ENCODE data around the gene CRIP2.
A peak's percentile ranks its signal among the peaks of the same experiment; 100 is the strongest.

The CRIP2 gene

DNA sequence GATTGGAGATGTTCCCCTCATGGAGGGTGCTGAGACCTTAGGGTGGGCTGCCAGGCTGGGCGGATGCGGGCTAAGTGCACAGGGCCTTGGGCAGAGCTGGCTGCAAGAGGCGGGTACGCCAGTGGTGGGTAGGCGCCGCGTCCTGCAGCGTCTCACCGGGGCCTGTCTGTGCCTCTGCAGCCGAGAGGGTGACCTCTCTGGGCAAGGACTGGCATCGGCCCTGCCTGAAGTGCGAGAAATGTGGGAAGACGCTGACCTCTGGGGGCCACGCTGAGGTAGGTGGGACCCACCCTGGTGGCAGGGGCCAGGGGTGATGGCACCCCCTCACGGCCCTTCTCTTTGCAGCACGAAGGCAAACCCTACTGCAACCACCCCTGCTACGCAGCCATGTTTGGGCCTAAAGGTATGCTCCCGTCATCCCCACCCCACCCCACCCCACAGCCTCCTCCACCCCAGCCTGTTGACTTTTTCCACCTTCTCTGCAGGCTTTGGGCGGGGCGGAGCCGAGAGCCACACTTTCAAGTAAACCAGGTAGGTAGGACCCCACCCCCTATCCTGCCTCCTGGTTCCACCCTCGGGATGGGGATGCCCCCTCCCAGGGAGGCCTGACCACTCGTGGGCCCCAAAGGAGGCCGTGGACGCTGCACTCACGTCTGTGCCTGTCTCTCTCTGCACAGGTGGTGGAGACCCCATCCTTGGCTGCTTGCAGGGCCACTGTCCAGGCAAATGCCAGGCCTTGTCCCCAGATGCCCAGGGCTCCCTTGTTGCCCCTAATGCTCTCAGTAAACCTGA lies 13.6 kb downstream of the CRIP2 start:
- DNase-seq (ENCODE audit: low read depth) = no peak

DNA sequence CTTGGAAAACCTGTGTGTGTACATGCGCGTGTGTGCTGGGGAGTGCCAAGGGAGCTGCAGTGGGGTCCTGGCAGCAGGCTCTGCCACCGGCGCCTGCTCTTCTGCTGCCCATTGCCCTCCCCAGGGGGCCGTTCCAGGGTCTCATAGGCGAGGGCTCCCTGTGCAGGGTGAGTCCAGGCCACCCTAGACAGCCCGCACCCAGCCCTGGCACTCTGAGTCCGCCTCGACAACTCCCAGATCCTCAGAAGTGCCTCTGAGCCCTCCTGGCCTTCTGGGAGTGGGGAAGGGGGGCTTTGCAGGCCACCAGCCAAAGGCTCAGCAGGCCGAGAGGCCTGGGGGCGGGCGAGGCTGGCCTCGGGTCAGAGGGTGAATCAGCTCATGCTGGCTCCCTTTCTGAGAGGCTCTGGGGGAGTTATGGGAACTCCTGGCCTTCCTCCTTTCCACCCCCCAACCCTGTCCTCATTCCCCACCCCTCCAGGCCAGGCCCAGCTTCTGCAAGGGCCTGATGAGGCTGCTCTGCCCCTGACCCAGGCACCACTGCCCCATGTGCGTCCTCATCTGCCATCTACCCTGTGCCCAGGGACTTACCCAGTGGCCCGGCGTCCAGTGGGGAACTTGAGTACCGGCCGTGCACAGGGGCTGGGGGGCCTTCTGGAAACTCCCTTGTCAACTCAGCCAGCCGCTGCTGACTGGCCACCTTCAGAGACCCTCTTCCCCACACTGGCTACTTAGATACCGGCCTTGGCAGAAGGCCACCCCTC lies 14.3 kb downstream of the CRIP2 start:
- no peak for DNase-seq (ENCODE audit: low read depth)

DNA sequence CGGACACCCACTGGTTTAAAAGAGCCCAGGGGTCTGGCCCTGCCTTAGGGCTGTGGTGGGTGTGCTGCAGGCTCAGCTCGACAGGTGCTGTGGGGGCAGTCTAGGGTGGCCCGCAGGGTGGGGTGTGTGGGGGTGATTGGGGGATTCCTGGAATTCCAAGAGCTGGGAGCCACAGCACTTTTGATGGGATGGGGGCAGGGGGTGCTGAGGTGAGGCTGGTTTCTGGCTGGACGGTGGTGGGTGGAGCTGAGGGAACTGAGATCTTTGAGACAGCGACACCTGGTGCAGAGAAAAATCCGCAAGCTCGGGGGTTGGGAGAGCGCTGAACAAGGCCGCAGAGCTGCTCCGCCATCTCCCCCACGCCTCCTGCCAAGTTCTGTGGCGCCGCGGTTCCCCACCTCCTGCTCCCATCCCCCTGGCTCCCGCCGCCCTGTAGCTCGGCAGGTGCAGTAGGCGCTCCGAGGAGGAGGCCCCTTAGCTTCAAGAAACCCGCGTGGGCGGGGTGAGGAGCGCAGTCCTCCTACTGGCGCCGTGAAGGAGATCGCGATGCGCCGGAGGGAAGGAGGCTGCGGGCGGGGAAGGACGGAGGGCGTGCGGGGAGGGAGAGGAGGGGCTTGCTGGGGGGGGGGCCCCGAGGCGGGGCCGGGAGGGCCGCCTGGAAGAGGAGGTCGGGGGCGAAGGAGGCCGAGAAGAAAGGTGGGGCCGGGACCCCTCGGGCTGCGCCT lies 15.1 kb downstream of the CRIP2 start:
- peak; percentile 74 for DNase-seq (ENCODE audit: low read depth)

DNA sequence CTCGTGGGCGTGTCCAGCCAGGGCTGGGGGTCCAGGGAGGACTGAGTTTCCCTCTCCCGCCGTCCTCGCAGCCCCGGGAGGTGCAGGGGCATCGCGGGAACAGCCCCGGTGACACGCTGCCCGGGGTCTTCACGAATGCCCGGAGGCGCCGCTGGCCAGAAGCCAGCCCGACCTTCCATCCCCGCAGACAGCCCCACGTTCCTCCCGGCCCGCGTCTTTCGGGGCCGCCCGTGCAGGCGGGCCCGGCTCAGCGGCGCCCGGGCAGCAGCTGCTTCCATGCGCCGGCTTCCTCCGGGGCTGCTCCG lies 15.6 kb downstream of the CRIP2 start:
- DNase-seq (ENCODE audit: low read depth) = no peak

DNA sequence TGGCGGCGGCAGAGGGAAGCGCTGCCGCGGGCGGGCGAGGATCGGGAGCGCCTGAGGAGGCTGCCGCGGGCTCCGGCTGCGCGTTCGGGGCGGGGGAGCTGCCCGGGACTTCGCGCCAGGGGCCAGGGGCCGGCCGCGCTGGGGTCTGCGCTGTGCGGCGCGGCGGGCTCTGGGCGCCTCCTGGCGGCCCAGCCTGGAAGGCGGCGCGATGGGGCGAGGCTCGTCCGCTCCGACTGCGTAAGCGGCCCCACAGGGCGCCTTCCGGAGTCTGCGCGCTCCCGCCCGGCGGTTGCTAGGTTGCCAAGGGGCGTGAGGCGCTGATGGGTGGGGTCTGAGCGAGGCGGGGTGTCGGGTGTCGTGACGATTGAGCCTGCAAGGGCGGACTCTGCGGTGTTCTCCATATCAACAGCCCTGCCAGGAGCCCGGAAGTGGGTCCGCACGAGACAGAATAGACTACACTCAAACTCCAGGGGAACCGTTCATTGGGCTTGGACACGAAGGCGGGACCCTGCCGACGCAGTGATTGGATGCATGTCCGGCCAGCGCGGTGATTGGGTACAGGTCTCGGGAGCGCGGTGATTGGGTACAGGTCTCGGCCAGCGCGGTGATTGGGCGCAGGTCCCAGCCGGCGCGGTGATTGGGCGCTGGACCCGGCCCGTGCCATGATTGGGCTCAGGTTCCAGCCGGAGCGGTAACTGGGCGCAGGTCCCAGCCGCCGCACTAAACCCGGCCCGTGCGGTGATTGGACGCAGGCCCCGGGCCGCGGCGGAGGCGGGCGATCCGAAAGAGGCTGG lies 16.1 kb downstream of the CRIP2 start, which contains the start of gene TEDC1:
Gene TEDC1, plus strand, starts transcription at position 675 of the 794 bp plus-strand sequence. CDS start 130 bp downstream, outside the sequence.
- peak; percentile 98 for DNase-seq (ENCODE audit: low read depth)

DNA sequence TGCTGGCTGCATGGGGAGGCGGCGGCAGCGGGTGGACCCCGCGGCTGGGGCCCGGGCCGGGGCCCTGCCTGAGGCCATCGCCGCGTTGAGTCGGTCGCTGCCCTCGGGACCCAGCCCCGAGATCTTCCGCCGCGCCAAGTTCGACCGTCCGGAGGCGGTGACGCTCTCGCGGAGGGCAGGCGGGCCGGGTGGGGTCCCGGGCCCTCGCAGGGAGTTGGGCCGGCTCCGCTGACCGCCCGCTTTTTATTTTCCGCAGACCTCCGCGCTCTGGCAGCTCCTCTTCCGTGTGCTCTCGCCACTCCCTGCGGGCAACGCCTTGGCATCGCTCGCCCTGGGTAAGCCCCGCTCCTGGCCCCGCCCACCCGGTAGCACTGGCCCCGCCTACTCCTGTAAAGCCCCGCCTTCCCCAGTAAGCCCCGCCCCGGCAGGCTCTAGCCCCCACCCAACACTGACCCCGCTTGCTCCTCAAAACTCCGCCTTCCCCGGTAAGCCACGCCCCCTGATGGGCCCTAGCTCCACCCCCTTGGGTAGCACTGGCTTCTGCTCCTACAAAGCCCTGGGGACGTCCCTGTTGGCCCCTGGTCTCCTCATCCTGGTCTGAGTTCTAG lies 16.8 kb downstream of the CRIP2 start:
- DNase-seq (ENCODE audit: low read depth) = peak; percentile 73

DNA sequence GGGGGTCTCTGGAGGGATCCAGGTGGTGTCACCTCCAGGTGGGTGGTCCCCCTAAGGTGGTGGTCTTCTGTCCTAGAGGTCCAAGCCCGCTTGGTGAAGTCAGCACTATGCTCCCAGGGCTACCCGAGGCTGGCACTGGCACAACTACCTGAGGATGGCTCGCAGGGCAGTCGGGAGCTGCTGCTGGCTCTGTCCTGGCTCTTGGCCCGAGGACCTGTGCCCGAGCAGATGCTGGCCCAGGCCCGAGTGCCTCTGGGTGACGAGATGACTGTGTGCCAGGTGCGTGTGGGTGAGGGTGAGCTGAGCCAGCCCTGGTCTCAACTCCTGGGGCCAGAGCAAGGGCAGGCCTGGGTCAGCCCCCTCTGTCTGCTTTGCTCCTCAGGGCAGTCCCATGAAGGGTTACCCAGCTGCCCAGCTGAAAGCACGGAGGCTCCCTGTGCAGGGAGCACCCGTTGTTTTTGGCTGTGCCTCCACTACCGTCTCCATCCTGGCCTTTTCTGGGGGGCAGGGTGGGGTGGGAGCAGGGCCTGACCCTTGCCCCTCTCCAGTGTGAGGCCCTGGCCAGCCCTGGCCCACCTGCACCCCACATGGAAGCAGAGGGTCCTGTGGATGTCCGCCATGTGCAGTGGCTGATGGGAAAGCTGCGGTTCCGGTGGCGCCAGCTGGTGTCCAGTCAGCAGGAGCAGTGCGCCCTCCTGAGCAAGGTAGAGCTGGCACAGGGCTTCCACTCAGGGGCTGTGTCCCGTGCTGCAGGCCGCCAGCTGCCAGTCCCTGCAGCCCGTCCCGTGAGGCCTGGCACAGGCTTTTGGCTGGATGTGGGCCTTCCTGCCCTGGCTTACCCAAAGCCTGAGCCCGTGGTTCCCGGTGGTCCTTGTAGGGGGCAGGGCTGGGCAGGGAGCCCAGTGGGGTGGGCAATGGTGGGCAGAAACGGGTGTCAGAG lies 17.7 kb downstream of the CRIP2 start:
- DNase-seq (ENCODE audit: low read depth) = no peak

DNA sequence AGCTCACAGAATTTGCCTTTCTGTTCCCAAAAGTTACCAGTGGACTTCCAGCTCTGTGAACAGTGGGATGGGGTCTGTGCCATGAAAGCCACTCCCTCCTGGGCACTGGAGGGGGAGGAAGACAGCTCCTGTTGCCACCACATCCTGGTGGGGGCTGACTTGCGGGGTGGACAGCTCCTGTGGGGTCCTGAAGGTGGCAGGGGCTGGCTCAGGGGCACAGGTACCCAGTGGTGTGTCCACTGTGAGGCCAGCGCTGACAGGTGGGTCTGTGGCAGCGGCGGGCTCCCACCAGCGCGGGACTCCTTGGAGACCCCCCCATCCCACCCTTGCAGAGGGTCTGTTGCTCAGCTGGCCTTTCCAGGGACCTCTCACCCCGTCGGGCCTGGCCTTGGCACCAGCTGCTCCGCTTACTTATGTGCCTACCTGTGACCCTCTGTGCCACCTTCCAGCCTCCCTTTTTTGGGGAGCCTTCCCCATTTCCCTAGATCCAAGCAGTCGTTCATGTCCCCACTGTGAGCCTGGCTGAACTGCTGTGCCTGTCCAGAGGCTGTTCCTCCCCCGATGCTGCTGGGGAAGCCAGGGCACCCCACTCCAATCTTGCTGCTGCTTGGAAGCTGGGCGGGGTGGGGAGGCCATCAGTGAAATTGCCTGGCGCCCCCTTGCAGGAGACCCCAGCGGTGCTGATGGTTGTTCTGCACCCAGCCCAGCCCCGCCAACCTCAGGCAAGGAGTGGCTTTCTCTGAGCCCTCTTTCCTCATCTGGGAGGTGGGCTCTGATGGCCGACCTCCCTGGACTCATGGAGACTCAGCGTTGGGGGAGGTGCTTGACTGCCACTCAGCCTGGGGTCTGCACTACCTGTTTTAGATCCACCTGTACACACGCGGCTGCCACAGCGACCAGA lies 18.6 kb downstream of the CRIP2 start:
- DNase-seq (ENCODE audit: low read depth) = no peak

DNA sequence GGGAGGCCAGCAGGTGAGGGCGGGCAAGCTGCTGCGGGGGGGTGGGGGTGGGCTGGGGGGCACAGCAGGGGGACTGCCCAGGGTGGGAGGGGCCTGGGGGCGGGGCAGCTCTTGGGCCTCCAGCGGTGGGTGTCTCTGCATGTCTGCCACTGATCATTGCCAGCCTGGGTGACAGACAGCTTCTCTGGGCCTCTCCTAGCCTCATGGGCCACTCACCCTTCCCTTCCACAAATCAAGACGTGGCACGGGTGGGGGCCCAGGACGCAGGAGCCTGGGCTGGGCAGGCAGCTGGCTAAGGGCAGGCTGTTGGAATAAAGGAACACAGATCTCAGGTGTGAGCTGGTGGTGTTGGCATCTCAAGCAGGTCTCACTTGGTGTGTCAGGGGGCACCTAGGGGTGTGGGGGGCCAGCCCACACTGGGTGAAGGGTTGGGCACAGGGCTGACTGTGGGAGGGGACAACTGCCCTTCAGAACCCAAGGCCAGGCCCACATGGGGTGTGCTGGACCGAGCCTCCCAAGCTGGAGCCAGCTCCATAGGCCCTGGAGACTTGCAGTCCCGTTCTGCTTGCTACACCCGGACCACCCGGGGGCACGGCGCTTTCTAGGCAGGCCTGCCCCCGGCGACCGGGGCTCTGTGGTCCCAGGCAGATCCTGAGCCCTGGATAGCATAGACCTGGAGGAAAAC lies 19.4 kb downstream of the CRIP2 start:
- no peak for DNase-seq (ENCODE audit: low read depth)

DNA sequence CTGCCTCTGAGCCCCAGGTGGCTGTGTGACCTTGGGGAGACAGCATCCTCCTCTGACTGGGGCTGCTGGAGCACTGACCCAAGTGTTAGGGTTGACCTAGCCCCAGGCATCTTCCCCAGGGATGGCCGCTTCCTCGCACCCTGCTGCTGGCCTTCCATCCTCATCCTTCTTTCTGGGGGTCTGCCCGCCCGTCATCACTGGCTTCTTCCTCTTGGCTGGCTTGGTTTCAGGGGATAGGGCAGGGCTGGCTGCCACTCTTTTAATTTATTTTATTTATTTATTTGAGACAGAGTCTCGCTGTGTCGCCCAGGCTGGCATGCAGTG lies 19.9 kb downstream of the CRIP2 start:
- DNase-seq (ENCODE audit: low read depth) = no peak

DNA sequence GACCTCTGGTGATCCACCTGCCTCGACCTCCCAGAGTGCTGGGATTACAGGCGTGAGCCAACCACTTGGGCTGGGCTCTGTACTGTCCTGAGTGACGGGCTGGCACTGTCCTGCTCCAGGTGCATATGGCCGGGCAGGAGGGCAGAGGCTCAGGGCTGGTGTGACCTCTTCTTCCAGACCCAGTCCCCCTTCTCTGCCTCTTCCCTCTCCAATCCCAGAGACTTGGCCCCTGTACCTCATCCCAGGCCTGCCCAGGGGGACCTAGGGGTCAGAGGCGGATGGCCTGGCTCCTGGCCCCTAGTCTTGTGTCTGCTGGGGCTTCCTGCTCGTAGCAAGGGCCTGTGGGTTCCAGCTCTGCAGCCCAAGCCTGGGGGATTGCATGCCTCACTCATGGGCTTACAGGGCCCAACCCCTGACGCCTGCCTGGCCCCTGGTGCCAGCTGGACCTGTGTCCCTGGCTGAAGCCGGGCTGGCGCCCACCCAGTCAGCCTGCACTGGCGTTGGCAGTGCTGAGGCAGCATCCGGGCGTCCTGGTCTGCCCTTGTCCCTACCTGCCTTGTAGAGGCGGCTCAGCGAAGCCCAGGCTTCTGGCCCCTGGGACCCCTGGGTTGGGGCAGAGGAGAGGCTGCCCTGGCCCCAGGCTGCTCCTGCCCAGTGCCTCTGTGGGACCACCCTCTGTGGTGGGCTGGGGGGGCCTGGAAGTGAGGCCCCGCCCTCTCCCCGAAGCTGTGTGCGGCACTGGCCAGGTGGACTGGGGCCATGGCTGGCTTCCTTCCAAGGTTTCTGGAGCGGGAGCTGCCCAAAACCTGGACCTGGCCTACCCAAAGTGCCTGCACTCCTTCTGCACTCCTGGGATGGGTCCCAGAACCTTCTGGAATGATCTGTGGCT lies 20.7 kb downstream of the CRIP2 start:
- DNase-seq (ENCODE audit: low read depth) = no peak

DNA sequence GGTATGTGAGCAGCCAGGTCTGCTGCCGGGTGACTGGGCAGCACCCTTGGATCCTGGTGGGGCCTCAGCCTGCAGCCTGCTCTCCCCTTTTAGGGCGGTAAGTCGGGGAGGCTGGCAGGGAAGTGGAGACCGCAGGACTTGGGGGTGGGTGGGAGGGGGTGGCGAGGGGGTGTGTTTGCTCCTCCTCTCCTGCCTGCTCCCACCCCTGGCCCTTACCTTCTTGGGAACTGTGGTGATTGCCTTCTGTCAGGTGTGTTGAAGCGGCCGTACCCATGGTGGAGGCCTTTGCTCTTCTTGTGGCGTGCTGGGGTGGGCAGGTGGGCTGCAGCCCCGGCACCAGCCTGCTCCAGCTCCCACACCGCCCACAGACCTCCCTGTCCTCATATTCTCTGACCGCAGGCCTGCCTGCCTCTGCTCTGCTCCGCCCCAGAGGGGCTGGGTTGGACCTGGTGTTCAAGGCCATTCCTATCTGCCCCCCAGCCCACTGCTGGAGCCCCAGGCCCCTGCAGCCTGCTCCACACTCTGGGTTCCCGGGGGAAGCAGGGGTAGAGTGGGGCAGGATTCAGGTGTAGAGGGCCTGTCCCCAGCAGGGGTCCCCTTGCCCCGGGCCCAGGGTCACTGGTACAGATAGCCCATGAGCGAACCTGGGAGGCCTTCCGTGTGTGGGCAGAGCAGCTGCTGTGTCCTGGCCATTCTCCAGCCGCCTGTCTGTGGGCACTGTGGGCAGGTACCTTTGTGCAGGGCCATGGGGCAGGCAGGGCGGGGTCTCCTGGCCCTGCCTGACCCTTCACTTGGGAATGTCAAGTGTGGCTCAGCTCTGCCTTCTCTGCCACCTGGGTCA lies 21.6 kb downstream of the CRIP2 start:
- DNase-seq (ENCODE audit: low read depth) = no peak

DNA sequence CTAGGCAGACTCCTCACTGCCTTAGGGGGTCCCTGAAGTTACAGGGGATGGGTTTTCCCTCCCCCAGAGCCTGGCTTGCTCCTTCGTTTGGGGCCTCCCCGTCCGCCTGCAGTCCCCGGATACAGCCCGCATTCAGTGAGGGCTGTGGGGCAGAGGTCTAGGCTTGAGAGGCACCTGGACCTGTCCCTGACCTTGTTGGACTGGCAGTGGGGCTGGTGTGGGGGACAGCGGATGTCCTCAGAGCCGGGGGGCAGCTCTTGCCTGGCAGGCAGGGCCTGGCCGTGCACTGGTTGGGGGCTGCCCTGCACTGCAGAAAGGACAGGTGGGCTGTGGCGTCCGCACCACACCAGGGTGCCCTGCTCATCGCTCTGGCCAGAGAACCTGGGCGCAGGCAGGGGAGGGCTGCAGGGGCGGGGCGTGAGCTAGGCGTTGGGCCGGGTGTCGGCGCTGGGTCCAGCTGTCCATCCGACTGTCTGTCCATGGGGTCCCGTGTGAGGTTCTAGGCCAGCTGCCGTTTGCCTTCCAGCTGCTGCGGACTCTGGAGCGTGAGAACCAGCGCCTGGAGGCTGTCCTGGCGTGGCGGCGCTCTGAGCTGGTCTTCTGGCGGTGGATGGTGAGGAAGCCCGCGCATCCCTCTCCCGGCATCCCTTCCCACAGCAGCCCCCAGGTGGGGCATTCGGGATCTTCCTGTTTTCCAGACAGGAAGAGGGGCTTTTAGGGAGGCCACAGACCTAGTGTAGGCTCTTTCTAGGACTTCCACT lies 22.4 kb downstream of the CRIP2 start:
- DNase-seq (ENCODE audit: low read depth) = no peak

DNA sequence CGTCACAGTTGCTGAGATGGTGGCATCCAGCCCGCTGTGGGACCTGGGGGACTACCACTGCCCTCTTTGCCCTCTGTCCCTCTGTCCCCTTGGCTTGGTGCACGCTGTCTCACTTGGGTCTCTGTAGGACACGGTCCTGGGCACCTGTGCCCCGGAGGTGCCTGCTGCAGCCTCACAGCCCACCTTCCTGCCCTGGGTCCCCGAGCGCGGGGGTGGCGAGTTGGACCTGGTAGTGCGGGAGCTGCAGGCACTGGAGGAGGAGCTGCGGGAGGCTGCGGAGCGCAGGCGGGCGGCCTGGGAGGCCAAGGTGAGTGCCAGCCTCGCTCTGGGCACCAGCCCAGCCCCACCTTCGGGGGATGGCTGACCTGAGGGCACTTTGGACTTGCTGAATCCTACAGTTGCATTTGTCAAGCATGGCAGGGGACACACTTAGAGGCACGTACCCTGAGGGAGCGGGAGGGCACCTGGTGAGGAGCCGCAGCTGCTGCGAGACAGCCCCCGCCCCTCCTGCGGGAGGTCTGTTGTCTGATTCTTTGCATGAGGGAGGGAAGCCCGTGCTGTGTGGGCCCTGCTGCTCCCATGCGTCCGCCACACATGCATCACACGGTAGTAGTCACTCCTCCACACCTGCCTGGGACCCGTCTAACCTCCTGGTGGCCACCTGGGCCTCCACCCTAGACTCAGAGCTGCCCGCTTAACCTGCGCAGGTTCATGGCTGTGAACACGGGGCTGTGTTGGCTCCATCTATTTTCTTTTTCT lies 23.2 kb downstream of the CRIP2 start:
- no peak for DNase-seq (ENCODE audit: low read depth)

DNA sequence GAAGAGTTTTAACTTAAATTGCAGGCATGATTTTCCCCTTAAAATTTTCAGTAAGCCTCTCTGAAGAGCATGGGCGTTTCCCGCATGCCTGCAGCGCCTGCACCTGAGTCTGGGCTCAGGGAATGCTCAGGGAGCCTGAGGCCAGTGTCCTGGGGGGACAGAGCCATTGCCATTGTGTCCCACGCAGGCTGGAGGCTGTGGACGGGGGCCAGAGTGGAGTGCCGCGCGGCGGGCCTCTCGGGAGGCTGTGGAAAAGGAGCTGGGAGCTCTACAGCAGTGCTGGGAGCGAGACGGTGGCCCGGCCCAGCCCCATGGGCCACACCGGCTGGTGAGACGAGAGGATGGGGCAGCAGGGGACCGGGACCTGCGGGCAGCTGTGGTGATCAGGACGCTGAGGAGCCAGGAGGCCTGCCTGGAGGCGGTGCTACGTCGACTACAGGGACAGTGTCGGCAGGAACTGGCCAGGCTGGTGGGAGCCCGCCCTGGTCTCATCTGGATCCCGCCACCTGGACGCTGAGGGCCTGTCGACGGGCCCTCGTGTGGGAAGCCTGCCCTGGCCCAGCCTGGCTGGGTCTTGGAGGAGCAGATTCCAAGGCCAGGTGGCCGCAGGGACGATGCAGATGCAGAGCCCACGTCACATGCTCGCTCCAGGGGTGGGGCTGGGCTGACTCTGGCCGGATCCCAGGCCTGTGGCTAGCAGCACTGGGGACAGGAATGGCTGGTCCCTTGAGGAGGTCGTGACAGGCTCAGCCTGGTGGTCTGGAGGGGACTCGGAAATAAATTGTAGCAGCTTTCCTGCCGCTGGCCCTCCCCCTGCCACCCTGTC lies 24.0 kb downstream of the CRIP2 start:
- DNase-seq (ENCODE audit: low read depth) = no peak
